Naive thymus-derived CD4-positive, alpha-beta T cell (primary cell): ENCODE measurements around the gene PRMT9. TPM values are rescaled to one million over a fixed set of nuclear protein-coding genes. Genes with fewer than 3 reads are reported as not detected.

Experiments
- ATAC-seq: fragments of 150-1000 bp; cut with Tn5 transposase; 2 replicates; pipeline ENCODE4 v1.10.0; 2021; ENCODE audit warnings: mild to moderate bottlenecking, moderate library complexity
- CTCF ChIA-PET: fragments of 350-600 bp; sonication (Branson Sonifier 250); formaldehyde crosslinking; loops from one replicate; lab custom pipeline; 2021; ENCODE audit warnings: antibody characterized with exemption; lab: Charles Lee
- POLR2A ChIA-PET: fragments of 350-600 bp; sonication (Branson Sonifier 250); formaldehyde crosslinking; loops from one replicate; lab custom pipeline; 2021; ENCODE audit warnings: antibody characterized with exemption, inconsistent platforms; lab: Charles Lee
- DNase-seq, 9 donors: peaks; one replicate each; pipeline versions ENCODE4 v3.0.0 to v3.0.0-alpha.2; 2020 to 2022; ENCODE audit warnings: mixed read lengths in 1 of 9
- H3K27ac ChIP-seq: one replicate; pipeline ENCODE4 v1.7.0; 2013; ENCODE audit warnings: mild to moderate bottlenecking, low read depth, low read length, moderate library complexity
- H3K27me3 ChIP-seq, 2 donors: one replicate each; pipeline ENCODE4 v1.7.0; 2013; ENCODE audit warnings: low read length in 2 of 2, mild to moderate bottlenecking in 2 of 2, moderate library complexity in 2 of 2; ENCODE audit not compliant: control insufficient read depth in 2 of 2, insufficient read depth in 2 of 2
- H3K36me3 ChIP-seq, 3 experiments: 1 replicate in 2 of 3; 2 replicates in 1 of 3; pipeline ENCODE4 v1.7.0; 2013; ENCODE audit warnings: low read length in 3 of 3, mild to moderate bottlenecking in 3 of 3, moderate library complexity in 1 of 3; ENCODE audit not compliant: insufficient read depth in 3 of 3, control insufficient read depth in 2 of 3
- H3K4me1 ChIP-seq, 2 donors: one replicate each; pipeline ENCODE4 v1.7.0; 2013; ENCODE audit warnings: low read length in 2 of 2, mild to moderate bottlenecking in 2 of 2, moderate library complexity in 1 of 2; ENCODE audit not compliant: control insufficient read depth in 2 of 2, insufficient read depth in 2 of 2
- H3K4me3 ChIP-seq: 2 replicates; pipeline ENCODE4 v1.7.0; 2013; ENCODE audit warnings: mild to moderate bottlenecking, low read length
- H3K9me3 ChIP-seq, 3 experiments: 1 replicate in 2 of 3; 2 replicates in 1 of 3; pipeline ENCODE4 v1.7.0; 2013; ENCODE audit warnings: low read length in 3 of 3; ENCODE audit not compliant: control insufficient read depth in 2 of 3
- H3K27ac Mint-ChIP-seq, 9 donors: one replicate each; pipeline ENCODE4 v1.8.0; 2020 to 2022; ENCODE audit warnings: mixed read lengths in 9 of 9, mild to moderate bottlenecking in 8 of 9, moderate library complexity in 5 of 9, inconsistent platforms in 2 of 9
- H3K27me3 Mint-ChIP-seq, 5 donors: one replicate each; pipeline ENCODE4 v1.8.0; 2021 to 2022; ENCODE audit warnings: mixed read lengths in 5 of 5, mild to moderate bottlenecking in 1 of 5
- H3K36me3 Mint-ChIP-seq, 5 donors: one replicate each; pipeline ENCODE4 v1.8.0; 2020 to 2022; ENCODE audit warnings: mixed read lengths in 5 of 5, mild to moderate bottlenecking in 3 of 5, inconsistent platforms in 1 of 5
- H3K4me1 Mint-ChIP-seq, 7 donors: one replicate each; pipeline ENCODE4 v1.8.0; 2020 to 2022; ENCODE audit warnings: mixed read lengths in 7 of 7, mild to moderate bottlenecking in 3 of 7, inconsistent platforms in 1 of 7
- H3K4me3 Mint-ChIP-seq, 10 donors: one replicate each; pipeline ENCODE4 v1.8.0; 2020 to 2022; ENCODE audit warnings: mild to moderate bottlenecking in 10 of 10, mixed read lengths in 10 of 10, moderate library complexity in 6 of 10, inconsistent platforms in 2 of 10
- H3K9me3 Mint-ChIP-seq, 11 donors: one replicate each; pipeline ENCODE4 v1.8.0; 2020 to 2022; ENCODE audit warnings: mixed read lengths in 11 of 11, mild to moderate bottlenecking in 4 of 11, inconsistent platforms in 1 of 11, moderate library complexity in 1 of 11
- intact Hi-C, 2 donors: fragments of 100-400 bp; cut with micrococcal nuclease; formaldehyde crosslinking; loops; one replicate each; pipeline ENCODE4 v1.15.1; 2023
- polyA plus RNA-seq, 2 donors: library from polyadenylated mRNA; unstranded; fragments of 300-500 nt; fragmentation: Illumina TruSeq; gene quantifications; one replicate each; pipeline ENCODE4 v1.2.3, GENCODE V29; 2021
- total RNA-seq, 6 experiments: library from RNA in 5 of 6; stranded (reverse) in 5 of 6; gene quantifications; 1 replicate in 5 of 6; 2 replicates in 1 of 6; pipeline ENCODE4 v1.2.3 and lab custom pipeline; 2021 to 2026

The PRMT9 gene
- total and polyA plus RNA-seq, 7 experiments from 2014 or later: 4.7 to 15.9 (median 10.1) TPM

DNA sequence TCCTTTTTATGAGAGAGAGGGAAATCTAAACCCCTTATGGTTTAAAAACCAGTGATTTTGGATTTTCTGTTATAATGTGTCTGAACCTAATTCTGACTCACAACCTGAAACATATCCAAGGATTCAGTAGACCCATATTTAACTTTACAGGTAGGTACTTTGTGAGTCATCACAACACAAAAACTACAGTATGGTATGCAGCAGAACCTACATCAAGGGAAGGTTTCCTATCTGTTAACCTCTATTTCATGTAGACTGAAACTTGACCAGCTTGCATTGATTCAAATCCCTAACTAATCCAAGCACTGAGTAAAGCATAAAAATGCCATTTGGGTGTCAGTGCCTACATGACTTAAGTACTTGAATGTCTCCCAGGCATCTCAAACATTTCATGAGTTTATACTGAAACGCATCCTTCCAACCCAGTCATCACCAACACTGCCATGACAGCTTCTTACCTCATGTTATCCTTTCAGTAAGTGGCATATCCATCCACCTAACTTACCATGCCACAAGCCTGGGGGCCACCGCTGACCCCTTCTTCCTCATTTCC, 43.6 kb upstream of the PRMT9 start:
- POLR2A ChIA-PET: no interaction called here
- no peak overlapping the region for H3K27ac Mint-ChIP-seq
- no peak for ATAC-seq

DNA sequence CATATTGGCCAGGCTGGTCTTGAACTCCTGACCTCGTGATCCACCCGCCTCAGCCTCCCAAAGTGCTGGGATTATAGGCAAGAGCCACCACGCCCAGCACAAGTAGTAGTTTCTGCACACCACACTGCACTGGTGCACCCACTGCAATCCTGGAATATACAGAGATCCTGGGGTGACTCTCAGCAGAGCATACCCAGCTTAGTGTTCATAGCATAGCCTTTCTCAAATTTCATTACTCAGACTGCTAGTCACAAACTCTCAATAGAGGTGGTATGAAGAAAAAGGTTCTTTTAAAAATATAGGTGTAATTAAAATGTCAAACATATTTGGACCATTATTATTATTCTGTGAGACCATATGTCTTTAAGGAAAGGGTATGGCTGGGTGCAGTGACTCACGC, 41.7 kb upstream of the PRMT9 start:
- H3K27me3 Mint-ChIP-seq: peaks cover 0 to 29% (median 0%) of the 10 kb centered on the region in 5 donors
- no peak overlapping the region for H3K27ac Mint-ChIP-seq
- ChIA-PET POLR2A (no interaction called here), CTCF (no interaction called here)
- H3K9me3 Mint-ChIP-seq: peaks cover 0 to 2% (median 0%) of the 10 kb centered on the region in 11 donors
- H3K4me1 Mint-ChIP-seq: peaks cover 0 to 4% (median 0%) of the 10 kb centered on the region in 7 donors
- Histone ChIP-seq H3K36me3 (no peaks in the 10 kb centered on the region), H3K27ac (no peak overlapping the region), H3K4me1 (no peaks in the 10 kb centered on the region), H3K9me3 (no peaks in the 10 kb centered on the region), H3K4me3 (no peak overlapping the region), H3K27me3 (no peaks in the 10 kb centered on the region)
- no peaks in the 10 kb centered on the region for H3K36me3 Mint-ChIP-seq
- ATAC-seq (no peak), DNase-seq (no peak)
- intact Hi-C loops: no loop called here
- no peak overlapping the region for H3K4me3 Mint-ChIP-seq

More for the DNA sequence above, 43.6 kb upstream of the PRMT9 start:
- Mint-ChIP-seq H3K4me3 (no peak overlapping the region), H3K9me3 (peaks cover 0 to 2% (median 0%) of the 10 kb centered on the region in 11 donors), H3K4me1 (peaks cover 0 to 9% (median 6%) of the 10 kb centered on the region in 7 donors), H3K36me3 (no peaks in the 10 kb centered on the region), H3K27me3 (peaks cover 0 to 36% (median 0%) of the 10 kb centered on the region in 5 donors)
- CTCF ChIA-PET: interaction anchor here (0.9 kb wide), 2 partner anchors 19 to 20 kb away, joined by 3 read pairs; no protein-coding TSS in a partner anchor
- H3K4me1 ChIP-seq: peaks cover under 1 to 5% of the 10 kb centered on the region in 2 donors
- H3K9me3 ChIP-seq: no peaks in the 10 kb centered on the region
- no peak overlapping the region for H3K27ac ChIP-seq
- DNase-seq: no peak
- intact Hi-C loops: no loop called here
- H3K4me3 ChIP-seq: no peak overlapping the region
- no peaks in the 10 kb centered on the region for H3K36me3 ChIP-seq
- no peaks in the 10 kb centered on the region for H3K27me3 ChIP-seq

DNA sequence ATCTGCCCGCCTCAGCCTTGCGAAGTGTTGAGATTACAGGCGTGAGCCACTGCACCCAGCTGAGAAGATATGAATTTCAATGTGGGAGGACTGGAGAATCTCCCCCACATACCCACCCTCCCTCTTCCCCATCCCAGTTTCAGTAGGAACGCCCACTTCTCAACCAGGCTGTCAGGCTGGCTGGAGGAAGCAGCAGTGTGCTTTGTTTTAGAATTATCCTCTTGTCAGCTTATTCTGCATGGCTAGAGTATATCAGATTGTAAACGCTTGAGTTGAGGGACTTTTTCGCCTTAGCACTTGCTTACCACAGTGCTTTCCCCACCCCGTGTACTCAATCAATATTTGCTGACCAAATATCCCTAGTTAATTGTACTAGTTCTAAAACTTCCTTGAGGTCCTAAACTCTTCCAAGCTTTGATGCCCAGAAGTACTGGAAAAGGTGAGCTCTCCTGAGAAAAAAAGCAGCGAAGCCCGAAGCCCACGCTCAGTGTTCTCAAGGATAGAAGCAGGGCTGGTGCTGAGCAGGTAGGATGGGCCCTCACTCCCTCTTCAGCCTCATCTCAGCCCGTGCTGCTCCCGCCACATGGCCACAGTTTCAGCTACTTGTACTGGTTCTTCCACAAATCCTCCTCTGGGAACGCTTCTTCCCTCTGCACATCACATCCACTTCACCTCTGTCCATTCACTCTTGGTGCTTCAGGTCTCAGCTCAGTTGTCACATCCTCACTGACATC, 40.7 kb upstream of the PRMT9 start:
- H3K9me3 Mint-ChIP-seq: peaks cover 0 to 2% (median 0%) of the 10 kb centered on the region in 11 donors
- Histone ChIP-seq H3K36me3 (no peaks in the 10 kb centered on the region), H3K9me3 (no peaks in the 10 kb centered on the region), H3K27me3 (no peaks in the 10 kb centered on the region), H3K27ac (no peak overlapping the region), H3K4me1 (no peaks in the 10 kb centered on the region), H3K4me3 (no peak overlapping the region)
- DNase-seq: no peak
- ChIA-PET CTCF (no interaction called here), POLR2A (no interaction called here)
- ATAC-seq: no peak
- intact Hi-C loops: no loop called here
- no peaks in the 10 kb centered on the region for H3K4me1 Mint-ChIP-seq
- no peaks in the 10 kb centered on the region for H3K36me3 Mint-ChIP-seq
- peaks cover 0 to 24% (median 3%) of the 10 kb centered on the region in 5 donors for H3K27me3 Mint-ChIP-seq
- H3K27ac Mint-ChIP-seq: no peak overlapping the region
- no peak overlapping the region for H3K4me3 Mint-ChIP-seq

DNA sequence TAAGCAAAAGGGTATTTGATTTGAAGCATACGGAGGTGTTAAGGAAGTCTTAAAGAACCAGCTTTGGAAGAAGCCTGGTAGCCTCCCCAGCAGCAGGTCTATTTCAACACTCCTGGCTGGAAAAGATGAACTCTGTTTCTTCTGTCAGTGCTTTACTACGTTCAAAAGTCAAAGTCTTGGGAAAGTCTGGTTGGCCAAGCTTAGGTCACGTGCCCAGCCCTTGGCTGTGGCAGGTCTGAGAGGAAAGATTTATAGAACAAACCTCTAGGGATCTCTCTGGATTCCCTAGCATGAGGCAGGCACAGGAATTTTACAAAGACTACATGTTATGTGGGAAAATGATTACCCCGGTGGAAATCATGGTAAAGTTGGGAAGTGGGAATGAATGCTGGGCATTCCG, 39.4 kb upstream of the PRMT9 start:
- intact Hi-C loops: no loop called here
- no peaks in the 10 kb centered on the region for H3K4me1 ChIP-seq
- POLR2A ChIA-PET: interaction anchor here (1.7 kb wide), 1 partner anchor 9 kb away, joined by 5 read pairs; no protein-coding TSS in a partner anchor
- no peak overlapping the region for H3K27ac ChIP-seq
- peaks cover 0 to 2% (median 0%) of the 10 kb centered on the region in 11 donors for H3K9me3 Mint-ChIP-seq
- no peak overlapping the region for H3K4me3 ChIP-seq
- CTCF ChIA-PET: no interaction called here
- no peak overlapping the region for H3K4me3 Mint-ChIP-seq
- ATAC-seq (no peak), DNase-seq (no peak)
- no peaks in the 10 kb centered on the region for H3K9me3 ChIP-seq
- no peaks in the 10 kb centered on the region for H3K4me1 Mint-ChIP-seq
- H3K27ac Mint-ChIP-seq: no peak overlapping the region
- no peaks in the 10 kb centered on the region for H3K36me3 Mint-ChIP-seq
- H3K27me3 ChIP-seq: no peaks in the 10 kb centered on the region
- peaks cover 0 to 19% (median 3%) of the 10 kb centered on the region in 5 donors for H3K27me3 Mint-ChIP-seq
- H3K36me3 ChIP-seq: no peaks in the 10 kb centered on the region

DNA sequence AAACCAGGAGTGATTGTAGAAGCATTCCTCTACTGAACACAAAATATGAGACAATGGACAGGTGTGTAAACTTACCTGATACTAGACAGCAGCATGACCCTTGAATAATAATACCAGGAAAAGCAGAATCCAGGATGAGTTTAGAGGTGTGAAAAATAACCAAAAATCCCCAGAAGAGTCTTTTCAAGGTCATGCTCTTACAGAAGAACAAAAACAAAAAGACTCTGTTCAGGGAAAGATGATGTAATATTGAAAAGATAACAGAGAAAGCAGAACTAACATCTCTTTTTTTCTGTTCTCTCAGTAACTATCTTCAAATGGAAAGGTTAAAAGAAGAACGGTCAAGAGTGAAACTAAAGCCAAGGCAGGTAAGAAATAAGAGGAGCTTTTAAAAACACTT, 33.9 kb upstream of the PRMT9 start:
- ATAC-seq: no peak
- H3K4me1 ChIP-seq: no peaks in the 10 kb centered on the region
- H3K4me1 Mint-ChIP-seq: peaks cover 0 to 4% (median 0%) of the 10 kb centered on the region in 7 donors
- peaks cover 0 to 28% (median 10%) of the 10 kb centered on the region in 5 donors for H3K27me3 Mint-ChIP-seq
- H3K4me3 Mint-ChIP-seq: no peak overlapping the region
- DNase-seq: no peak
- H3K9me3 Mint-ChIP-seq: peaks cover 0 to 2% (median 0%) of the 10 kb centered on the region in 11 donors
- no peak overlapping the region for H3K27ac ChIP-seq
- intact Hi-C loops: no loop called here
- ChIA-PET CTCF (interaction anchor here (1.8 kb wide), 1 partner anchor 149 kb away, joined by 7 read pairs; no protein-coding TSS in a partner anchor), POLR2A (interaction anchor here (1.0 kb wide), 1 partner anchor 11 kb away, joined by 3 read pairs; no protein-coding TSS in a partner anchor)
- no peak overlapping the region for H3K27ac Mint-ChIP-seq
- no peaks in the 10 kb centered on the region for H3K36me3 Mint-ChIP-seq
- H3K36me3 ChIP-seq: no peaks in the 10 kb centered on the region
- no peaks in the 10 kb centered on the region for H3K9me3 ChIP-seq
- no peaks in the 10 kb centered on the region for H3K27me3 ChIP-seq
- no peak overlapping the region for H3K4me3 ChIP-seq

DNA sequence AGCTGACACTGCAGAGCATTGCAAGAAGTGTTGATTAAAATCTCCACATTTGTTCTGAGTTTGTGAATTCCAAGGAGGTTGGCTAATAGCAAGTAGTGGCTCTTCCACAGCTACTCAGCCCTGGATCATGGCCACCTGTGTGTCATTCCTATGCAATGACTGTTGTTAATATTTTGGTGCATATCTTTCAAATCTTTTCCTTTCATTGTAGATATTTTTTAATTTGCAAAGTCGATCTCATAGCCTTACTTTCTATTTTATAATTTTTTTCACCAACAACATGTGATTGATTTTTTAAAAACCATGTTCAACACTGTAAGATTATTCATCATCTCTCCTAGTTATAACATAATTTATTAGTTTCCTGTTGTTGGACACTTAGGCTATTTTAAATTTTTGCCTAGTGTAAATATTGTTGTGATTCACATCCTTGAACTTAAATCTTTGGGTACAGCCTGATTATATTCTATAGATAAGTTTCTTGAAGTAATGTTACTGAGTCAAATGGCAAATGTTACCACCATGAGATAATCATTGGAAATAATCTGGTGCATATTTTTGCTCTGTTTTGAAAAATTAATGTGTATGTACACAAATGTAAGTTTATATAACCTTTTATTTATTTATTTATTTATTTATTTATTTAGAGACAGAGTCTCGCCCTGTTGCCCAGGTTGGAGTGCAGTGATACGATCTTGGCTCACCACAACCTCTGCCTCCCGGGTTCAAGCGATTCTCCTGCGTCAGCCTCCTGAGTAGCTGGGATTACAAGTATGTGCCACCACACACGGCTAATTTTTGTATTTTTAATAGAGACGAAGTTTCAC, 30.8 kb upstream of the PRMT9 start:
- Mint-ChIP-seq H3K36me3 (no peaks in the 10 kb centered on the region), H3K9me3 (no peaks in the 10 kb centered on the region), H3K27me3 (peaks cover 0 to 27% (median 8%) of the 10 kb centered on the region in 5 donors), H3K4me1 (peaks cover 0 to 4% (median 0%) of the 10 kb centered on the region in 7 donors), H3K4me3 (no peak overlapping the region), H3K27ac (no peak overlapping the region)
- ChIA-PET CTCF (interaction anchor here (2.7 kb wide), 1 partner anchor 152 kb away, joined by 12 read pairs; no protein-coding TSS in a partner anchor), POLR2A (no interaction called here)
- no peak overlapping the region for H3K4me3 ChIP-seq
- no peaks in the 10 kb centered on the region for H3K27me3 ChIP-seq
- DNase-seq (no peak), ATAC-seq (no peak)
- H3K27ac ChIP-seq: no peak overlapping the region
- H3K9me3 ChIP-seq: no peaks in the 10 kb centered on the region
- no peaks in the 10 kb centered on the region for H3K36me3 ChIP-seq
- intact Hi-C loops: no loop called here
- H3K4me1 ChIP-seq: no peaks in the 10 kb centered on the region
